Lower lobe of right lung (tissue), 2 donors: ENCODE measurements around the gene FAM181B. TPM values are rescaled to one million over a fixed set of nuclear protein-coding genes. Genes with fewer than 3 reads are reported as not detected.

ENCODE experiments used
- ATAC-seq, 2 donors: fragments of 200-7000 bp; cut with Tn5 transposase; one replicate each; pipeline ENCODE4 v1.9.1; 2020 to 2022; ENCODE audit warnings: mild to moderate bottlenecking in 2 of 2, moderate library complexity in 2 of 2
- DNase-seq: peaks from one replicate; pipeline ENCODE4 v3.0.0-alpha.2; 2020
- H3K27ac ChIP-seq: fragments of 200-600 bp; one replicate; pipeline ENCODE4 v1.8.0; 2022
- H3K27me3 ChIP-seq: fragments of 200-600 bp; one replicate; pipeline ENCODE4 v1.8.0; 2022; ENCODE audit warnings: low read depth
- H3K36me3 ChIP-seq: fragments of 200-600 bp; one replicate; pipeline ENCODE4 v1.8.0; 2022; ENCODE audit warnings: mild to moderate bottlenecking
- H3K4me1 ChIP-seq: fragments of 200-600 bp; one replicate; pipeline ENCODE4 v1.8.0; 2022
- H3K4me3 ChIP-seq: fragments of 200-600 bp; one replicate; pipeline ENCODE4 v1.8.0; 2022; ENCODE audit warnings: mild to moderate bottlenecking
- H3K9me3 ChIP-seq: fragments of 200-600 bp; one replicate; pipeline ENCODE4 v1.8.0; 2022
- CTCF ChIP-seq: fragments of 200-600 bp; IDR thresholded peaks from one replicate; pipeline ENCODE4 v1.8.0; 2022; ENCODE audit warnings: antibody characterized with exemption, mild to moderate bottlenecking
- intact Hi-C: fragments of 100-400 bp; cut with DNase I; formaldehyde crosslinking; loops from one replicate; pipeline ENCODE4 v1.11.0; 2022
- total RNA-seq: library from RNA; stranded (reverse); fragmentation: NEBNext Ultra II Directional; extraction: Animal tissue kit (Norgen Biotek cat#: 25700); gene quantifications from one replicate; pipeline ENCODE4 v1.2.1, GENCODE V29; 2021
- donor health status: DM: no; HTN: yes; CAD: no; lungs with severe emphysema.

The FAM181B gene
- total RNA-seq, 1 donor from 2014 or later = 0.09 TPM

DNA sequence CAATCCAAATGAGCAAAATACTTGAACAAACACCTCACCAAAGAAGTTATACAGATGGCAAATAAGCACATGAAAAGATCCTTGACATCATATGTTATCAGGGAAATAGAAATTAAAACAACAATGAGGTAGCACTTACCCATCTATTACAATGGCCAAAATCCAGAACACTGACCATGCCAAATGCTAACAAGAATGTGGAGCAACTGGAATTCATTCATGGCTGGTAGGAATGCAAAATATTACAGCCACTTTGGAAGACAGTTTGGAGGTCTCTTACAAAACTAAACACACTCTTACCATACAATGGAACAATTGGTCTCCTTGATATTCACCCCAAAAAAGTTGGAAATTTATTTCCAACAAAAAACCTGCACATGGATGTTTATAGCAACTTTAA, 19.1 kb upstream of the FAM181B start:
- DNase-seq (no peak), ATAC-seq (no peak)
- H3K27ac ChIP-seq = no peak overlapping the region
- no peak overlapping the region for H3K4me3 ChIP-seq
- intact Hi-C loops = no loop called here
- no peaks in the 10 kb centered on the region for H3K9me3 ChIP-seq
- no peak for TF ChIP-seq CTCF
- H3K36me3 ChIP-seq = no peaks in the 10 kb centered on the region
- H3K27me3 ChIP-seq = no peaks in the 10 kb centered on the region
- H3K4me1 ChIP-seq = no peaks in the 10 kb centered on the region

GRCh38 chr11:82750643-82751139, 17.0 kb upstream of the FAM181B start:
- ATAC-seq (no peak), DNase-seq (no peak)
- H3K36me3 ChIP-seq = no peaks in the 10 kb centered on the region
- TF ChIP-seq CTCF = no peak
- no peaks in the 10 kb centered on the region for H3K4me1 ChIP-seq
- H3K27ac ChIP-seq = no peak overlapping the region
- no peaks in the 10 kb centered on the region for H3K27me3 ChIP-seq
- intact Hi-C loops = no loop called here
- no peaks in the 10 kb centered on the region for H3K9me3 ChIP-seq
- H3K4me3 ChIP-seq = no peak overlapping the region

GRCh38 chr11:82747471-82747870, 13.8 kb upstream of the FAM181B start:
- no peaks in the 10 kb centered on the region for H3K36me3 ChIP-seq
- no peak overlapping the region for H3K4me3 ChIP-seq
- no peaks in the 10 kb centered on the region for H3K9me3 ChIP-seq
- DNase-seq (no peak), ATAC-seq (no peak)
- H3K4me1 ChIP-seq = no peaks in the 10 kb centered on the region
- intact Hi-C loops = no loop called here
- no peaks in the 10 kb centered on the region for H3K27me3 ChIP-seq
- TF ChIP-seq CTCF = no peak
- H3K27ac ChIP-seq = no peak overlapping the region

DNA sequence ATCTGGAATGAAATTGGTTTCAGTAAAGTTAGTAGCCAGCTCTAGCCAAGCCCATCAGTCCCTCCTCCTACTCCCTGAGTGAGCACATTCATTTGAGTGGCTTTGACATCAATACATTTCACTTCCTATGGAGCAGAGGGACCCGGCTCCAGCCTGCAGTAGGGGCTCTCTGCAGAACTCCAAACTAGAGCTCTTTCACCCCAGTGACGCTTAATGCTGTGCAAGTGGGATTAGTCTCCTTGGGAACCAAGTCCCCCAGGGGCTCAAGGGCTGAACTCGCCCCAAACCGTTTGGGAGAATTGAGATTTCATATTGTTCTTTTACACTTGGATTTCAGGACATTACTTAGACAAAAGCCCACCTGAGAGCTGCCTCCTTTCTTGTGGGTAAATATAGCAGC, 4.4 kb upstream of the FAM181B start:
- no peak overlapping the region for H3K4me3 ChIP-seq
- intact Hi-C loops = no loop called here
- no peak overlapping the region for H3K27ac ChIP-seq
- H3K27me3 ChIP-seq = peaks cover 30% of the 10 kb centered on the region
- H3K4me1 ChIP-seq = no peaks in the 10 kb centered on the region
- H3K36me3 ChIP-seq = no peaks in the 10 kb centered on the region
- no peaks in the 10 kb centered on the region for H3K9me3 ChIP-seq
- no peak for ATAC-seq
- TF ChIP-seq CTCF = no peak
- no peak for DNase-seq

- DNase-seq (no peak), ATAC-seq (no peak)
- Histone ChIP-seq H3K36me3 (no peaks in the 10 kb centered on the region), H3K27ac (no peak overlapping the region), H3K4me1 (peaks cover 13% of the 10 kb centered on the region), H3K4me3 (peak overlapping the region; percentile 53), H3K27me3 (peaks cover 64% of the 10 kb centered on the region), H3K9me3 (no peaks in the 10 kb centered on the region)
- TF ChIP-seq CTCF = no peak
- intact Hi-C loops = no loop called here
Measured at GRCh38 chr11:82734120-82734479, 436 bp upstream of the FAM181B start.
